ENCODE data around the gene HHATL.

The HHATL gene

GRCh38 chr3:42651248-42652091 is 51.1 kb downstream of the HHATL start:
- FAIRE-seq = no peak

GRCh38 chr3:42649783-42650182 is 52.8 kb downstream of the HHATL start:
- FAIRE-seq = no peak

GRCh38 chr3:42649006-42649405 is 53.6 kb downstream of the HHATL start:
- FAIRE-seq = no peak

GRCh38 chr3:42647821-42648459 is 54.7 kb downstream of the HHATL start:
- no peak for FAIRE-seq

All from G401.6 (cell line).